Measurements from ENCODE around the gene ZNF286A.
"Not testable (repeated sequence)": the region's sequence is repeated elsewhere in the genome, so short reads cannot be mapped to it uniquely, and the experiment has no call there.

The ZNF286A gene

GRCh38 chr17:15744885-15745284, 45.3 kb downstream of the ZNF286A start:
- no peak overlapping the region for H3K4me3 ChIP-seq (ENCODE audit: low read depth, low read length)
- no peak for TF ChIP-seq CTCF (IDR thresholded peaks at IDR 0.05; ENCODE audit: borderline replicate concordance, insufficient read depth, low read depth, low read length)

GRCh38 chr17:15749403-15749802, 49.9 kb downstream of the ZNF286A start:
- H3K4me3 ChIP-seq (ENCODE audit: low read depth, low read length): not testable (repeated sequence)

GRCh38 chr17:15768865-15769533, 69.4 kb downstream of the ZNF286A start:
- not testable (repeated sequence) for H3K4me3 ChIP-seq (ENCODE audit: low read depth, low read length)

Measured in GM12875 (cell line).